K562 (cell line): ENCODE measurements around the gene LENEP. TPM values are rescaled to one million over a fixed set of nuclear protein-coding genes. Genes with fewer than 3 reads are reported as not detected.
A peak's percentile ranks its signal among the peaks of the same experiment; 100 is the strongest.
"Not testable (repeated sequence)": the region's sequence is repeated elsewhere in the genome, so short reads cannot be mapped to it uniquely, and the experiment has no call there.

Experiments
- ARID3A ChIP-seq: IDR thresholded peaks from 2 replicates; pipeline ENCODE4 v1.6.1; 2012; ENCODE audit warnings: low read depth, low read length, improper control_type of control experiment, borderline replicate concordance
- ARNT ChIP-seq, 2 experiments: fragments of 450-650 bp; IDR thresholded peaks; 2 replicates each; pipeline ENCODE4 v1.6.1; 2016; ENCODE audit warnings: mild to moderate bottlenecking in 1 of 2
- ATF1 ChIP-seq, 2 experiments: fragments of 450-650 bp in 1 of 2; IDR thresholded peaks; 2 replicates each; pipeline ENCODE4 v1.6.1; 2016; ENCODE audit warnings: missing compliant biosample characterization in 1 of 2, missing genetic modification characterization in 1 of 2
- ATF7 ChIP-seq: fragments of 450-650 bp; IDR thresholded peaks from 2 replicates; pipeline ENCODE4 v1.7.1; 2014; ENCODE audit warnings: mild to moderate bottlenecking, moderate library complexity
- BCOR ChIP-seq: fragments of 450-650 bp; IDR thresholded peaks from 2 replicates; pipeline ENCODE4 v1.6.1; 2016
- CTCF ChIP-seq, 3 experiments: IDR thresholded peaks in 2 of 3; conservative IDR thresholded peaks in 1 of 3; 2 replicates each; pipeline ENCODE4 v1.5.1; 2011 to 2012; ENCODE audit warnings: low read length in 3 of 3, mild to moderate bottlenecking in 3 of 3, control low read depth in 2 of 3, improper control_type of control experiment in 1 of 3, inconsistent platforms in 1 of 3, low read depth in 1 of 3, mixed read lengths in 1 of 3, moderate library complexity in 1 of 3; ENCODE audit not compliant: insufficient read depth in 2 of 3
- DPF2 ChIP-seq: fragments of 450-650 bp; IDR thresholded peaks from 2 replicates; pipeline ENCODE4 v1.6.1; 2016
- EP300 ChIP-seq: IDR thresholded peaks from 2 replicates; pipeline ENCODE4 v1.6.1; 2012; ENCODE audit warnings: low read length, improper control_type of control experiment
- HDAC1 ChIP-seq, 2 experiments: fragments of 450-650 bp; IDR thresholded peaks; 2 replicates each; pipeline ENCODE4 v1.6.1; 2016 to 2017; ENCODE audit warnings: inconsistent platforms in 1 of 2, mild to moderate bottlenecking in 1 of 2, moderate library complexity in 1 of 2
- MAFG ChIP-seq: fragments of 450-650 bp; conservative IDR thresholded peaks from 2 replicates; pipeline ENCODE4 v1.6.1; 2016; ENCODE audit warnings: missing genetic modification characterization, missing compliant biosample characterization
- NFIC ChIP-seq: fragments of 450-650 bp; IDR thresholded peaks from 2 replicates; pipeline ENCODE4 v1.6.1; 2017; ENCODE audit warnings: mild to moderate bottlenecking, inconsistent platforms
- ZNF318 ChIP-seq, 2 experiments: fragments of 450-650 bp; IDR thresholded peaks; 2 replicates each; pipeline ENCODE4 v1.6.1; 2016; ENCODE audit warnings: mild to moderate bottlenecking in 2 of 2, borderline replicate concordance in 1 of 2, low read depth in 1 of 2, moderate library complexity in 1 of 2
- ZNF384 ChIP-seq: IDR thresholded peaks from 2 replicates; pipeline ENCODE4 v1.6.1; 2012; ENCODE audit warnings: low read depth, low read length, improper control_type of control experiment
- polyA plus RNA-seq, 8 experiments: library from polyadenylated mRNA; depleted of rRNA in 4 of 8; stranded (reverse) in 5 of 8; unstranded in 3 of 8; fragments of >200 nt; fragmentation: Nextera tagmentation in 2 of 8; fragmentation: Illumina TruSeq in 1 of 8; extraction: Ambion mirVana in 2 of 8; extraction: Trizol in 1 of 8; gene quantifications; 2 replicates each; pipeline versions ENCODE4 v1.2.1 to v1.2.3, GENCODE V29; 2011 to 2014; ENCODE audit warnings: inconsistent platforms in 1 of 8, missing spikeins in 1 of 8
- total RNA-seq, 7 experiments: library from RNA; depleted of rRNA in 6 of 7; stranded (reverse); fragments of >200 nt in 6 of 7; fragmentation: Illumina TruSeq in 2 of 7; extraction: Trizol in 2 of 7; gene quantifications; 2 replicates each; pipeline versions ENCODE4 v1.2.1 to v1.2.3, GENCODE V29; 2011 to 2021; ENCODE audit warnings: low replicate concordance in 1 of 7

Gene LENEP
- total and polyA plus RNA-seq, 9 of the 15 experiments (the other 6 are each of a cell fraction or from before 2014, with no cell fraction given): 0.23 to 0.87 (median 0.67) TPM; not detected in 5

- peak in 1 of 2 experiments; percentile 61; a peak in 1 of 4 replicates for TF ChIP-seq ARNT (IDR thresholded peaks at IDR 0.05)
- not testable (repeated sequence) for TF ChIP-seq ATF1 (CRISPR knock-in tag; IDR thresholded peaks at IDR 0.05)
- TF ChIP-seq ATF1 (tag; IDR thresholded peaks at IDR 0.05): 0 out of 2 replicates have a peak, but pooled peaks have one; percentile 22
- TF ChIP-seq ATF7: peak; percentile 41; the same call in 1 of the 2 replicates
- peak; percentile 80 for TF ChIP-seq BCOR
- peak; percentile 23; the same call in 1 of the 2 replicates for TF ChIP-seq ARID3A
- TF ChIP-seq HDAC1 (IDR thresholded peaks at IDR 0.05): 0 out of 4 replicates have a peak, but pooled peaks of 1 of the 2 experiments have one; percentile 18
- TF ChIP-seq NFIC: peak; percentile 22; the same call in 1 of the 2 replicates
- peak; percentile 32; the same call in 1 of the 2 replicates for TF ChIP-seq EP300
- peak; percentile 86 for TF ChIP-seq MAFG
- peak; percentile 54 to 65 (median 58); a peak in 5 of 6 replicates for TF ChIP-seq CTCF (IDR thresholded peaks at IDR 0.05 in 2 of 3, conservative IDR thresholded peaks at IDR 0.05 in 1 of 3; ENCODE audit: insufficient read depth in 2 of 3, low read depth in 1 of 3, low read length in 3 of 3)
- TF ChIP-seq ZNF318 (IDR thresholded peaks at IDR 0.05; ENCODE audit: borderline replicate concordance in 1 of 2, low read depth in 1 of 2): 0 out of 4 replicates have a peak, but pooled peaks of 1 of the 2 experiments have one; percentile 24
- TF ChIP-seq DPF2: peak; percentile 78
- TF ChIP-seq ZNF384: peak; percentile 98
These were observed 2.1 kb downstream of the LENEP start (continued) for GRCh38 chr1:154995301-154995983.
